H1 (cell line): ENCODE results near the gene ZNF3. TPM values are rescaled to one million over a fixed set of nuclear protein-coding genes. Genes with fewer than 3 reads are reported as not detected.

ENCODE experiments used
- CTCF ChIA-PET: fragments of 300-600 bp; sonication (Branson Sonifier 250); formaldehyde crosslinking; loops from one replicate; lab custom pipeline; 2021; ENCODE audit not compliant: partially characterized antibody; lab: Charles Lee
- POLR2A ChIA-PET: fragments of 300-600 bp; sonication (Branson Sonifier 250); formaldehyde crosslinking; loops from one replicate; lab custom pipeline; 2021; ENCODE audit warnings: inconsistent platforms; ENCODE audit not compliant: partially characterized antibody; lab: Charles Lee
- DNase-seq, 2 experiments: peaks; one replicate each; pipeline versions ENCODE4 v3.0.0 to v3.0.0-alpha.2; 2010 to 2022; ENCODE audit warnings: low spot score in 2 of 2, low read depth in 1 of 2, mixed read lengths in 1 of 2
- FAIRE-seq: peaks from 2 replicates; lab custom pipeline; 2011; peaks lifted over from hg19 to GRCh38; lab: Jason Lieb, UNC
- H2AFZ ChIP-seq: 2 replicates; pipeline ENCODE4 v1.8.1; 2012; ENCODE audit warnings: low read length, inconsistent platforms
- H2AK5ac ChIP-seq: 2 replicates; pipeline ENCODE4 v1.6.1; 2013; ENCODE audit warnings: low read depth, low read length
- H2BK120ac ChIP-seq: replicated peaks from 2 replicates; pipeline ENCODE3; 2013; ENCODE audit warnings: low read depth, low read length, inconsistent platforms
- H2BK12ac ChIP-seq: 2 replicates; pipeline ENCODE4 v1.6.1; 2013; ENCODE audit warnings: low read depth, low read length
- H2BK15ac ChIP-seq: 2 replicates; pipeline ENCODE4 v1.6.1; 2013; ENCODE audit warnings: low read length
- H2BK20ac ChIP-seq: 2 replicates; pipeline ENCODE4 v1.6.1; 2013; ENCODE audit warnings: low read length
- H2BK5ac ChIP-seq: 2 replicates; pipeline ENCODE4 v1.6.1; 2013; ENCODE audit warnings: low read depth, low read length
- H3K14ac ChIP-seq: 2 replicates; pipeline ENCODE4 v1.6.1; 2013; ENCODE audit warnings: inconsistent platforms; ENCODE audit not compliant: insufficient read length
- H3K18ac ChIP-seq: 2 replicates; pipeline ENCODE4 v1.6.1; 2013; ENCODE audit warnings: low read length; ENCODE audit errors: extremely low read depth
- H3K23ac ChIP-seq: 2 replicates; pipeline ENCODE4 v1.6.1; 2013; ENCODE audit warnings: inconsistent platforms; ENCODE audit not compliant: insufficient read length
- H3K23me2 ChIP-seq: 2 replicates; pipeline ENCODE4 v1.6.1; 2013; ENCODE audit warnings: low read depth, low read length
- H3K27ac ChIP-seq: 2 replicates; pipeline ENCODE4 v1.6.1; 2011; ENCODE audit warnings: low read depth, low read length, inconsistent platforms
- H3K27me3 ChIP-seq, 4 experiments: replicated peaks in 1 of 4; 1 replicate in 1 of 4; 2 replicates in 3 of 4; pipeline versions ENCODE4 v1.6.1 to v1.8.1; 2011 to 2013; ENCODE audit warnings: low read length in 3 of 4, mild to moderate bottlenecking in 3 of 4, inconsistent platforms in 2 of 4, mixed read lengths in 2 of 4, moderate library complexity in 1 of 4; ENCODE audit not compliant: control insufficient read depth in 3 of 4, insufficient read depth in 3 of 4; ENCODE audit errors: extremely low read depth in 1 of 4
- H3K36me3 ChIP-seq, 4 experiments: 2 replicates each; pipeline versions ENCODE4 v1.6.1 to v1.8.1; 2011 to 2013; ENCODE audit warnings: mild to moderate bottlenecking in 4 of 4, low read length in 3 of 4, moderate library complexity in 2 of 4, control low read depth in 1 of 4, inconsistent platforms in 1 of 4; ENCODE audit not compliant: insufficient read depth in 4 of 4, control insufficient read depth in 2 of 4
- H3K4ac ChIP-seq: replicated peaks from 2 replicates; pipeline ENCODE3; 2013; ENCODE audit warnings: low read length, low read depth, mixed read lengths, inconsistent platforms; ENCODE audit not compliant: insufficient read length
- H3K4me1 ChIP-seq, 4 experiments: replicated peaks in 1 of 4; 1 replicate in 1 of 4; 2 replicates in 3 of 4; pipeline versions ENCODE4 v1.6.1 to v1.8.1; 2011 to 2013; ENCODE audit warnings: low read length in 3 of 4, inconsistent platforms in 2 of 4, mixed read lengths in 1 of 4; ENCODE audit not compliant: insufficient read depth in 4 of 4, control insufficient read depth in 3 of 4
- H3K4me2 ChIP-seq, 2 experiments: 2 replicates each; pipeline versions ENCODE4 v1.6.1 to v1.8.1; 2011 to 2013; ENCODE audit warnings: low read depth in 2 of 2, low read length in 2 of 2, control low read depth in 1 of 2, inconsistent platforms in 1 of 2, mild to moderate bottlenecking in 1 of 2; ENCODE audit not compliant: insufficient read depth in 1 of 2
- H3K4me3 ChIP-seq, 4 experiments: fragments of 200-600, 300-600 bp in 1 of 4; sonication (generic), shearing (Covaris generic), sonication (Bioruptor Twin) in 1 of 4; 2 replicates each; pipeline versions ENCODE4 v1.5.1 to v1.8.1; 2011 to 2016; ENCODE audit warnings: low read length in 4 of 4, low read depth in 3 of 4, control low read depth in 2 of 4, inconsistent platforms in 2 of 4, mild to moderate bottlenecking in 2 of 4, mixed read lengths in 1 of 4, moderate library complexity in 1 of 4; ENCODE audit not compliant: insufficient read depth in 2 of 4; ENCODE audit errors: extremely low read depth in 1 of 4
- H3K56ac ChIP-seq: replicated peaks from 2 replicates; pipeline ENCODE3; 2013; ENCODE audit warnings: low read depth, mild to moderate bottlenecking, mixed read lengths, low read length, inconsistent platforms; ENCODE audit not compliant: insufficient read length
- H3K79me1 ChIP-seq: 2 replicates; pipeline ENCODE4 v1.6.1; 2013; ENCODE audit warnings: low read depth, low read length, control low read depth
- H3K79me2 ChIP-seq, 2 experiments: 2 replicates each; pipeline versions ENCODE4 v1.6.1 to v1.8.1; 2012 to 2013; ENCODE audit warnings: low read length in 2 of 2, mild to moderate bottlenecking in 2 of 2, inconsistent platforms in 1 of 2; ENCODE audit not compliant: insufficient read depth in 2 of 2, control insufficient read depth in 1 of 2
- H3K9ac ChIP-seq, 4 experiments: replicated peaks in 1 of 4; 1 replicate in 1 of 4; 2 replicates in 3 of 4; pipeline versions ENCODE4 v1.6.1 to v1.8.1; 2011 to 2013; ENCODE audit warnings: low read depth in 3 of 4, low read length in 3 of 4, control low read depth in 2 of 4, mild to moderate bottlenecking in 2 of 4, moderate library complexity in 2 of 4, inconsistent platforms in 1 of 4; ENCODE audit errors: extremely low read depth in 1 of 4
- H3K9me3 ChIP-seq, 2 experiments: 2 replicates each; pipeline versions ENCODE4 v1.6.1 to v1.8.1; 2012 to 2013; ENCODE audit warnings: mild to moderate bottlenecking in 2 of 2, moderate library complexity in 2 of 2, control low read depth in 1 of 2, inconsistent platforms in 1 of 2, low read depth in 1 of 2, low read length in 1 of 2, mixed read lengths in 1 of 2; ENCODE audit not compliant: insufficient read depth in 2 of 2
- H4K20me1 ChIP-seq, 2 experiments: replicated peaks in 1 of 2; 2 replicates each; pipeline versions ENCODE3 to v1.8.1; 2011 to 2013; ENCODE audit warnings: inconsistent platforms in 2 of 2, low read length in 2 of 2, mild to moderate bottlenecking in 1 of 2; ENCODE audit not compliant: insufficient read depth in 2 of 2, control insufficient read depth in 1 of 2
- H4K5ac ChIP-seq: 2 replicates; pipeline ENCODE4 v1.6.1; 2013; ENCODE audit warnings: low read length, low read depth, mixed read lengths, inconsistent platforms; ENCODE audit not compliant: insufficient read length
- H4K8ac ChIP-seq: 2 replicates; pipeline ENCODE4 v1.8.0; 2013; ENCODE audit warnings: mild to moderate bottlenecking, moderate library complexity, low read length, inconsistent platforms; ENCODE audit not compliant: insufficient read depth; ENCODE audit errors: extremely low read depth
- H4K91ac ChIP-seq: replicated peaks from 2 replicates; pipeline ENCODE3; 2013; ENCODE audit warnings: low read length, mixed read lengths, inconsistent platforms; ENCODE audit not compliant: insufficient read length
- CHD1 ChIP-seq: IDR thresholded peaks from 2 replicates; pipeline ENCODE4 v1.6.1; 2012; ENCODE audit warnings: low read depth, low read length, improper control_type of control experiment
- CHD2 ChIP-seq: IDR thresholded peaks from 2 replicates; pipeline ENCODE4 v1.6.1; 2012; ENCODE audit warnings: low read length, improper control_type of control experiment
- EP300 ChIP-seq, 2 experiments: IDR thresholded peaks; 1 replicate in 1 of 2; 2 replicates in 1 of 2; pipeline ENCODE4 v1.6.1; 2011 to 2012; ENCODE audit warnings: low read depth in 2 of 2, low read length in 2 of 2, mild to moderate bottlenecking in 2 of 2, borderline replicate concordance in 1 of 2, inconsistent platforms in 1 of 2, moderate library complexity in 1 of 2
- KDM5A ChIP-seq: fragments of 200-600 bp; IDR thresholded peaks from 2 replicates; pipeline ENCODE4 v1.7.1; 2012; ENCODE audit warnings: mild to moderate bottlenecking, low read length, inconsistent platforms, mixed read lengths
- POLR2AphosphoS5 ChIP-seq: IDR thresholded peaks from 2 replicates; pipeline ENCODE4 v1.6.1; 2011; ENCODE audit warnings: low read depth, low read length
- RFX5 ChIP-seq: IDR thresholded peaks from 2 replicates; pipeline ENCODE4 v1.6.1; 2011; ENCODE audit warnings: low read depth, low read length, improper control_type of control experiment, borderline replicate concordance
- SIRT6 ChIP-seq: IDR thresholded peaks from one replicate; pipeline ENCODE4 v1.7.1; 2012; ENCODE audit warnings: low read length, inconsistent platforms
- WGBS, 2 experiments: shearing (Covaris generic) in 1 of 2; methylation state at CpG; one replicate each; pipeline versions ENCODE4 v1.1.6 to v1.1.7; 2013 to 2015; ENCODE audit warnings: low lambda C conversion rate in 2 of 2, mixed read lengths in 2 of 2, inconsistent platforms in 1 of 2, low coverage in 1 of 2, missing lambda C conversion rate in 1 of 2; ENCODE audit not compliant: insufficient replicate concordance in 2 of 2, insufficient coverage in 1 of 2, insufficient read length in 1 of 2; ENCODE audit errors: extremely low coverage in 1 of 2, missing lambda C conversion rate in 1 of 2; 5-methylcytosine and 5-hydroxymethylcytosine counted together
- polyA plus RNA-seq, 7 experiments: library from polyadenylated mRNA; depleted of rRNA in 3 of 7; stranded (reverse) in 5 of 7; unstranded in 2 of 7; fragments of >200 nt in 5 of 7; fragments of 200-250 nt in 2 of 7; gene quantifications; 1 replicate in 5 of 7; 2 replicates in 1 of 7; 4 replicates in 1 of 7; pipeline versions ENCODE4 v1.2.1 to v1.2.3, GENCODE V29; 2011 to 2013; ENCODE audit warnings: missing spikeins in 2 of 7, mixed read lengths in 2 of 7
- total RNA-seq: library from RNA; stranded (reverse); fragmentation: NEBNext Ultra II Directional; extraction: Animal tissue kit (Norgen Biotek cat#: 25700); gene quantifications from 2 replicates; pipeline ENCODE4 v1.2.1, GENCODE V29; 2021

The ZNF3 gene
- total and polyA plus RNA-seq, 2 of the 8 experiments (the other 6 are each of a cell fraction or from before 2014, with no cell fraction given): 26.9 to 49.1 TPM

GRCh38 chr7:100064162-100064561 is 17.4 kb downstream of the ZNF3 start:
- H3K4me1 ChIP-seq: no peaks in the 10 kb centered on the region
- no peak overlapping the region for H3K9ac ChIP-seq
- 92% methylated on average over 9 of the region's 9 CpGs; no CpG with 5 or more reads in 1 of the 2 experiments for WGBS, 2 experiments
- H2BK15ac ChIP-seq: no peak overlapping the region
- H4K20me1 ChIP-seq: peaks cover 0 to 2% of the 10 kb centered on the region in 2 experiments
- H3K79me2 ChIP-seq: no peaks in the 10 kb centered on the region; a peak in 1 of 4 replicates
- H3K23me2 ChIP-seq: no peaks in the 10 kb centered on the region
- H2BK120ac ChIP-seq: no peak overlapping the region
- ChIA-PET CTCF (interaction anchor here (0.7 to 1.9 kb wide), 5 partner anchors 10 to 149 kb away, joined by 3 to 7 read pairs (median 5); no protein-coding TSS in a partner anchor), POLR2A (interaction anchor here (1.0 to 19.6 kb wide), 15 partner anchors 7 to 224 kb away, joined by 3 to 294 read pairs (median 5); partner anchors contain the start of genes AP4M1, COPS6, MCM7 and ZKSCAN1)
- no peak overlapping the region for H2AFZ ChIP-seq
- no peak overlapping the region for H4K8ac ChIP-seq
- DNase-seq (no peak), FAIRE-seq (no peak)
- no peak overlapping the region for H3K4ac ChIP-seq
- no peak overlapping the region for H3K4me2 ChIP-seq
- H3K27me3 ChIP-seq: no peaks in the 10 kb centered on the region
- no peak overlapping the region for H4K91ac ChIP-seq
- H3K56ac ChIP-seq: no peak overlapping the region
- H3K4me3 ChIP-seq: no peak overlapping the region
- H3K14ac ChIP-seq: no peak overlapping the region
- H3K18ac ChIP-seq: no peak overlapping the region
- TF ChIP-seq POLR2AphosphoS5: no peak
- no peak for TF ChIP-seq CHD2
- no peak for TF ChIP-seq SIRT6
- no peak for TF ChIP-seq EP300 (IDR thresholded peaks at IDR 0.05; ENCODE audit: borderline replicate concordance in 1 of 2, low read depth in 2 of 2, low read length in 2 of 2)
- TF ChIP-seq RFX5: no peak
- TF ChIP-seq KDM5A: no peak
- TF ChIP-seq CHD1: no peak
- H2BK12ac ChIP-seq: no peak overlapping the region
- peaks cover 14 to 48% (median 34%) of the 10 kb centered on the region in 4 experiments for H3K36me3 ChIP-seq
- no peak overlapping the region for H2AK5ac ChIP-seq
- H3K9me3 ChIP-seq: peaks cover 2 to 3% of the 10 kb centered on the region in 2 experiments; a peak in 2 of 4 replicates
- H4K5ac ChIP-seq: no peak overlapping the region
- no peak overlapping the region for H3K27ac ChIP-seq
- no peak overlapping the region for H2BK20ac ChIP-seq
- H3K79me1 ChIP-seq: no peaks in the 10 kb centered on the region
- no peak overlapping the region for H2BK5ac ChIP-seq
- no peak overlapping the region for H3K23ac ChIP-seq
